GM19455 (cell line): ENCODE results near the gene RNF112.

Experiments used
- ATAC-seq: cut with Tn5 transposase; IDR thresholded peaks from one replicate; pipeline ENCODE4 v1.9.1; 2021; ENCODE audit not compliant: unreplicated experiment

Gene RNF112

GRCh38 chr17:19387921-19388521 is 23.0 kb upstream of the RNF112 start:
- no peak for ATAC-seq

DNA sequence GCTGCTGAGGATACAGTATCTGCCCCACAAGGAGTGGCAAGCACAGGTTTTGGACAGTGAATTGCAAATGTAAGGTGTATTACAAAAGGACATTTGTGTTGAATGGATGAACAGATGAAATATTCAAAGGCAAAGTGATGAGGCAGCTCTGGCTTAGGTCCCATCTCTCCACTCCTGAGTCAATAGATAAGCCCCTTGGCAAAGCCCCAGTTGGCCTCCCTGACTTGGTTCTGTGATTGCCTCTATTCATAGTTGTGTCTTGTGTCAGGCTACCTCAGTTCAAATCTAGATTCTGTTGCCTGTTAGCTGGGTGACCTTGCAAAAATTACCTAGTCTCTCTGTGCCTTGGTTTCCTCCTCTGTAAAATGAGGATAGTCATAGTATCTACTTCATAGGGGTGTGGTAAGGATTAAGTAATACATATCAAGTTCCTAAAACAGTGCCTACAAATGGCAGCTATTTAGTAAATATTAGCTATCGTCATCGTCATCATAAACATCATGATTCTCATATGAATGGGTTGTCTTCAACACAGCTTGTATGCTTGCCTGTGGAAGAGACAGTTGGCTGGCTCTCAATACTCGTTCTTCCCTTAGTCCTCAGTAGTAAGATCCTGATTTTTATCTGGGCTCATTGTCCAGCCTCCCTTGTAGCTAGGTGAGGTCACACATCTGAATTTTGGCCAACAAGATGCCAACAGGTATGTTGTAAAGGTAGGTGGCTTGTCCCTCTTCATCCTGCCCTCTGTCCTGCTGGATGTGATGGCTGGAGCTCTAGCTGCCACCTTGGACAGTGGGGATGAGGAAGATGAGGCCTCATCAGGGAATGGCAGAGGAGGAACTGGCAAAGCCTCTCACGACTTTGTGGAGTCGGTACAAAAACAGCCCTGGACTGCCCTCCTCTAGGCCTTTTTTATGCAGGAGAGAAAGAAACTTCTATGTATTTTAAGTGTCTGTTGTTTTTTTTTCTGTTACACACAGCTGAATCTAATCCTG is 21.9 kb upstream of the RNF112 start:
- no peak for ATAC-seq

GRCh38 chr17:19390951-19391350 is 20.1 kb upstream of the RNF112 start:
- no peak for ATAC-seq

DNA sequence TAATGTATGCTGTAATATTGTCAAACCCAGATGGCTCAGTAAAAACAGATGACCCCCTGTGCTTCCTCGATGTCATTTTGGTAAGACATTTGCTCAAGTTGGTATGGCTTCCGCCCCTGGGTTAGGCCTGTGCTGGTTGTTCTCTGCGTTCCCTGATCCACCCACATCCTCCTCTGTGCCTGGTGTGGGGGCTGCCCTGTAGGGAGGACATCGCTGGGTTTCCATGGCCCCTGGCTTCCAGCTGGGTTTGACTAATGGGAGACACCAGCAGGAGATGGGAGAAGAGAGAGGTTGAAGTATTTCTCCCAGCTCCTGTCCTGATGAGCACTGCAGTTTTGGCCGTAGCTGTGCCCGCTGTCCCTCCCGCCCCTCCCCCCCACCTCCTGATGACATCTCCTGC is 19.6 kb upstream of the RNF112 start:
- ATAC-seq = no peak

- ATAC-seq = no peak
Measured at GRCh38 chr17:19392303-19392702, 18.7 kb upstream of the RNF112 start.

DNA sequence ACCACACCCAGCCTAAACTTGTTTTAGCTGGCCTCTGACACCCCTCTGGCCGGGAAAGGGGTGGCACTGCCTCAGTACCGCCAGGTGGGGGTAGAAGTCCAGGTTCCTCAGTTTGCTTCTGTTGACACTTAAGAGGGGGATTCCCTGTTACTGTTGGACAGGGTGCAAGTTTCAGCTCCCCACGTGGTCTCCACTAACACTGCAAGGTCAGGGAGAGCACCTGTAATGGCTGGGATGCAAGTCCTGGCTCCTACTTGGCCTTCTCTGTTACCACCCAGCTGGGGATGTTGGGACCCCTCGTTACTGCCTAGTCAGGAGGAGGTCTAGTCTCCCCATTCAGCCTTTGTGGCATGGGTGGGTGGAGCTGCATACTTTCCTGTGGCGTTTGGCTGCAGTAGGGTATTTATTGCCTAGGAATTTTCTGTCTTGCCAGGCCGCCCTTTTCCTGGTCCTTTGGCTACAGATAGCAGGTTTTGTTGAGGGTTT is 13.4 kb upstream of the RNF112 start:
- no peak for ATAC-seq

- no peak for ATAC-seq
Measured at GRCh38 chr17:19398301-19399181, 12.5 kb upstream of the RNF112 start.

DNA sequence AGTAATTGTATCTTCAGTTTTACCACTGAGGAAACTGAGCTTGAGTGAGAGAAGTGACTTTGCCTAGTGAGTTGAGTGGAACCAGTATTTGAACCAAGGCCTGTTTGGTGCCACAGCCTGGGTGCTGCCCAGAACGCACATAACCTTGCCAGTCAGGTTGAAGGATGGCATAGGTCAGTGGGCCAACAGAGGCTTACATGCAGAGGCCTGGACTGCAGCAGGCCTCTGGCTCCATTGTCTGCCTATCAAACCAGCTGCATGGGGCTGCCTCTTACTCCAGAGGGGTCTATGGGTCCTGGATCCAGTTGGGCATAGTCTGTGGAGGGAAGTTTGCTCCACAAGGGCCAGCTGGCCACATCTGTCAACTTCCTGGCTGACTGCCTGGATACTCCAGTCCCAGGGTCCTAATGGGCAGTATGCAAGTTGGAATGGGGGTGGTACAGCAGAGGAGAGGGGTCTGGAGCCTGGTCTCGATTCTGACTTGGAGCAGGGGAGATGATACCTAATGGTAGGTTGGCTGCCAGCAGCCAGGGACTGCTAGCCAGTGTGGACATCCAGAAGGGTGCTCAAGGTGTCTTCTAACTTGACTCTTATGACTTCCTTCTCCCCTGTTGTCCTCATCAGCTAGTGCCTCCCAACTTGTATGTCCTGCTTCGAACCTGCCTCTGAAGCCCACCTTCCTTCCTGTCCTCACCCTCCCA is 11.1 kb upstream of the RNF112 start:
- ATAC-seq = no peak

- no peak for ATAC-seq
Measured at GRCh38 chr17:19401321-19402010, 9.6 kb upstream of the RNF112 start.

- ATAC-seq = no peak
Measured at GRCh38 chr17:19402171-19402570, 8.9 kb upstream of the RNF112 start.

DNA sequence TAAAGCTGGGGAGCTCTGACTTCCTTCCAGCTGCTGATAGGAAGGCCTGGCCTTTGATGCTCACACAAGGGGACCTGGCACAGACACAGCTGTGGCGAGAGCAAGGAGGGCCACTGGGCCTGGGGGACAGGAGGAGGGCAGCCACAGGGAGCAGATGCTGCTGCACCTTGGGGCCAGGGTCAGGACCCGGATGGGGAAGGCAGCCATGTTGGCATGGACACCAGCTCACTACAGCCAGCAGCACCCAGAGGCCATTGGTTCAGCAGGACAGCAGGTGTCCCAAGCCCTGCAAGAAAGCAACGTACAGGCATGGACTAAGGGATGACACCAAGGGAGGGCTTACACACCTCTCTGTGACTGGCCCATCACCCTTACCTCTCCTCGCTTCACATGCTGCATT is 8.0 kb upstream of the RNF112 start:
- no peak for ATAC-seq

- no peak for ATAC-seq
Measured at GRCh38 chr17:19404264-19404663, 6.8 kb upstream of the RNF112 start.

DNA sequence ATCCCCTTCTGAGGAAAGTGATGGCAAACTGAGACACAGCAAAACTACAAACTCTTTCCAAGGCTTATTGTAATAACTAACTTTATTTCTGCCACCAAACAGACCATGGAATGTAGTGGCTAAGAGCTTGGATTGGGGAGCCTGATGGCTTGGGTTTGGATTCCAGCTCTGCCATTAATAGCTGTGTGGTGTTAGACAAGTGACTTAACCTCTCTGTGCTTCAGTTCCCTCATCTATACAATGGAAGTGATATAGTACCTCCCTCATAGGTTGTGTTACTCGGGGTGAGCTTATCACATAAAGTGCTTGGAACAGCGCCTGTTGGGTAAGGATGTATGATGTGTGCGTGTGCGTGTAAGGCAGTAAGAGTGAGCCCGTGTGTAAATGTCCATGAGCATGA is 5.9 kb upstream of the RNF112 start:
- ATAC-seq = no peak

DNA sequence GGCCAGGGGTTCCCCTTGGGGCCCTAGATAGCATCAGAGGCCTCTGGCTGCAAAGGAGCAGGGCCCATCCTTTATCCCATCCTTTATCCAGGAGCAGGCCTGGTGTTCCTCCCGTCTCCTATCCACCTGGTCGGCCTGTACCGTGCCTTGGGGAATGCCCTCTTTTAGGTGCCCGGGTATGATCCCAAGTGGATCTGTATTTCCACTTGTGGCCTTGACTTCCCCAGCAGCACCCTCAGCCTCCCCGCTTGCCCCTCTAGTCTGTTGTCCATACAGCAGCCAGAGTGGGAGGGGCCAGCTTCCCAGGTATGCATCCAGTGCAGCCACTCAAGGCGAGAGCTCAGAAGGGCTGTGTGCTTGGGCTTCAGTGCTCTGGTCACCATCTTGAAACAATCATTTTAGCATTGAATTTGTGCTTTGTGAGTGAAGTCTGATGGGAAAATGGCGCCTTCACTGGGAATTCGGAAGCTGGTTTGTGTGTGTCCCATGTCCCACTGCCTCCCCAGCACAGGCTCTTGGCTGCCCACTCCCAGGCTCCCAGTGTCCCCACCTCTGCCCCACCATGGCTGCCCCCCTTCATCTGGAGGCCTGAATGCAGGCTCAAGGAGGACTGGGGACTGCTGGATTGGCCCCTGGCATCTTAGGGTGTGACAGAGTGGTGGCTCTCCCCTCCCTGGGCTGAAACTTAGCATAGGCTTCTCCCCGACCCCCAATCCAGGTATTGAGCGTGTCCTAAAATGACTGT is 3.3 kb upstream of the RNF112 start:
- ATAC-seq = no peak

DNA sequence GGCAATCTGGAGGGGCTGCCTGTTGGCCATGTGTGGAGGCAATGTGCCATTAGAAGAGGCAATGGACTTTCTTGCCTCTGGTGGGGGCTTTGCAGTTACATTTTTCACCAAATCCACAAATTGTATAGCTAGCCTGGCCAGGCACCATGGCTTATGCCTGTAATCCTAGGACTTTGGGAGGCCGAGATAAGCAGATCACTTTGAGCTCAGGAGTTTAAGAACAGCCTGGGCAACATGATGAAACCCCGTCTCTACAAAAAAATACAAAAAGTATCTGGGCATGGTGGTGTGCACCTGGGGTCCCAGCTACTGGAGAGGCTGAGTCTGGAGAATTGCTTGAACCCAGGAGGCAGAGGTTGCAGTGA is 2.7 kb upstream of the RNF112 start:
- ATAC-seq = no peak

GRCh38 chr17:19409066-19409465 is 2.0 kb upstream of the RNF112 start:
- no peak for ATAC-seq

DNA sequence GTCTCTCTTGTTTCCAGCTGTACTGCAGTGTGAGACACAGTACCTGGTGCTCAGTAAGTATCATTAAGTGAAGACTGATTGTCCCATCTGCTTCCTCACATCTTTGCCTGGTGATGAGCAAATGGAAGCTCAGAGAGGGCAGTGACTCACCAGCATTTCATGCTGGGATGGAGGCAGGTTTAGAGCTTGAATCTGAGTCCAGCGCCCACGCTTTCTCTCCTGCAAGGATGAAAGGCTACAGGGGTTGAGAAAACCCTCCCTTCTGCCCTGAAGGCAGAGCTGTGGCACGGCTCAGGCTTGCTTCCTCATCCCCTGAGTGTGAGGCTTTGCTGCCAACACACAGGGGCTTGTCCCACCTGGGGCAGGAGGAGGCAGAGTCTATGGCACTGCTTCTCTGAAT is 1.5 kb upstream of the RNF112 start:
- no peak for ATAC-seq

DNA sequence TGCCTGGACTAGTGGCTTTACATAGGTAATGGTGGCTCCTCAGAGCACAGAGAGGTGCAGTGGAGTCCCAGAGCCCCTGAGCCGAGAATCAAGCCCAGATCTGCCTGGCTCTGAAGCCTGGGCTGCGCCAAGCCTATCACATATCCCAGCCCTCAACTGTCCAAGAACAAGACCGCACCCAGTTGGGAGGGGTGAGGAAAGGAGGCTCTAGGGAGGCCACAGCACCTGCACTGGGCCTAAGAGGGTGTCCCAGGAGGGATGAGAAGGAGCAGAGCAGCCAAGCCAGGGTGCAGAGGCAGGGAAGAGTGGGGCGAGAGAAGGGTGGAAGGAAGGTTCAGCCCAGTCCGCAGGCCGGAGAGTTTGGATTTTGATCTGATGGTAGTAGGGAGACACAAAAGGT is 941 bp upstream of the RNF112 start:
- ATAC-seq = no peak

GRCh38 chr17:19411631-19412030 is 599 bp downstream of the RNF112 start:
- no peak for ATAC-seq
